HEK293T (cell line): ENCODE results near the gene EHMT2.
A peak's percentile ranks its signal among the peaks of the same experiment; 100 is the strongest.

Experiments used
- CTCF ChIA-PET: fragments of 350-600 bp; formaldehyde crosslinking; extraction: SDS; loops from one replicate; lab custom pipeline; 2021; ENCODE audit warnings: antibody characterized with exemption, inconsistent platforms; lab: Yijun Ruan, JAX
- POLR2A ChIA-PET: fragments of 350-600 bp; formaldehyde crosslinking; extraction: SDS; loops from one replicate; lab custom pipeline; 2020; ENCODE audit warnings: antibody characterized with exemption, inconsistent platforms; lab: Yijun Ruan, JAX
- DNase-seq: peaks from one replicate; pipeline ENCODE4 v3.0.0; 2012; ENCODE audit warnings: mixed read lengths; ENCODE audit errors: extremely low spot score
- ARNT ChIP-seq: fragments of 450-650 bp; IDR thresholded peaks from 2 replicates; pipeline ENCODE4 v1.6.1; 2017; ENCODE audit warnings: mild to moderate bottlenecking
- BHLHE40 ChIP-seq: fragments of 450-650 bp; IDR thresholded peaks from 2 replicates; pipeline ENCODE4 v1.6.1; 2016; ENCODE audit warnings: mild to moderate bottlenecking, moderate library complexity, borderline replicate concordance
- CTBP1 ChIP-seq: fragments of 450-650 bp; IDR thresholded peaks from 2 replicates; pipeline ENCODE4 v1.6.1; 2016; ENCODE audit warnings: borderline replicate concordance
- ELF4 ChIP-seq: fragments of 450-650 bp; IDR thresholded peaks from 2 replicates; pipeline ENCODE4 v1.6.1; 2017; ENCODE audit warnings: antibody characterized with exemption
- FOXA1 ChIP-seq: fragments of 450-650 bp; IDR thresholded peaks from 2 replicates; pipeline ENCODE4 v1.6.1; 2016; ENCODE audit warnings: mild to moderate bottlenecking
- FOXK2 ChIP-seq: fragments of 450-650 bp; IDR thresholded peaks from 2 replicates; pipeline ENCODE4 v1.6.1; 2016; ENCODE audit warnings: mild to moderate bottlenecking
- FOXM1 ChIP-seq: fragments of 450-650 bp; IDR thresholded peaks from 2 replicates; pipeline ENCODE4 v1.6.1; 2017; ENCODE audit warnings: mild to moderate bottlenecking, borderline replicate concordance
- HDGF ChIP-seq: fragments of 450-650 bp; IDR thresholded peaks from 2 replicates; pipeline ENCODE4 v1.6.1; 2017; ENCODE audit warnings: antibody characterized with exemption, borderline replicate concordance
- L3MBTL2 ChIP-seq: fragments of 450-650 bp; conservative IDR thresholded peaks from 2 replicates; pipeline ENCODE4 v1.6.1; 2016; ENCODE audit warnings: mild to moderate bottlenecking
- LEF1 ChIP-seq: fragments of 450-650 bp; IDR thresholded peaks from 2 replicates; pipeline ENCODE4 v1.6.1; 2017; ENCODE audit warnings: mild to moderate bottlenecking, borderline replicate concordance
- NFRKB ChIP-seq: fragments of 450-650 bp; IDR thresholded peaks from 2 replicates; pipeline ENCODE4 v1.6.1; 2016; ENCODE audit warnings: mild to moderate bottlenecking, moderate library complexity
- PKNOX1 ChIP-seq: fragments of 450-650 bp; IDR thresholded peaks from 2 replicates; pipeline ENCODE4 v1.6.1; 2016
- SP1 ChIP-seq: fragments of 450-650 bp; IDR thresholded peaks from 2 replicates; pipeline ENCODE4 v1.6.1; 2017
- SUZ12 ChIP-seq: fragments of 450-650 bp; IDR thresholded peaks from 2 replicates; pipeline ENCODE4 v1.6.1; 2016; ENCODE audit warnings: mild to moderate bottlenecking
- TARDBP ChIP-seq: fragments of 450-650 bp; IDR thresholded peaks from 2 replicates; pipeline ENCODE4 v1.6.1; 2016
- ZNF384 ChIP-seq: fragments of 450-650 bp; IDR thresholded peaks from 2 replicates; pipeline ENCODE4 v1.6.1; 2016

Gene EHMT2

GRCh38 chr6:31834367-31835250 is 62.9 kb downstream of the EHMT2 start:
- no peak for TF ChIP-seq BHLHE40
- TF ChIP-seq ELF4, result peak; percentile 91
- TF ChIP-seq CTBP1, result no peak; the same call in 1 of the 2 replicates
- no peak for TF ChIP-seq HDGF
- TF ChIP-seq TARDBP, result no peak
- TF ChIP-seq NFRKB, result no peak
- no peak for TF ChIP-seq ARNT
- TF ChIP-seq FOXM1, result no peak
- TF ChIP-seq SP1, result no peak
- TF ChIP-seq LEF1, result no peak
- TF ChIP-seq L3MBTL2, result peak; percentile 78
- TF ChIP-seq FOXA1, result no peak
- no peak for TF ChIP-seq FOXK2
- no peak; the same call in 1 of the 2 replicates for TF ChIP-seq PKNOX1
- ChIA-PET POLR2A (interaction anchor here (0.9 to 12.0 kb wide), 10 partner anchors 8 to 174 kb away, joined by 3 to 104 read pairs (median 10); partner anchors contain the start of genes C6orf47, HSPA1A, HSPA1B and HSPA1L), CTCF (interaction anchor here (1.0 kb wide), 1 partner anchor 44 kb away, joined by 4 read pairs; no protein-coding TSS in a partner anchor)
- peak; percentile 85 for DNase-seq

- ChIA-PET CTCF (interaction anchor here (0.6 to 2.0 kb wide), 6 partner anchors 12 to 145 kb away, joined by 3 to 7 read pairs (median 4); partner anchors contain the start of gene VARS1), POLR2A (interaction anchor here (0.9 to 7.2 kb wide), 12 partner anchors 12 to 1140 kb away, joined by 3 to 65 read pairs (median 8); partner anchors contain the start of genes BAG6, DDAH2, HSPA1A and HSPA1L)
- no peak for DNase-seq
- TF ChIP-seq PKNOX1 (peak; percentile 36; the same call in 1 of the 2 replicates), FOXA1 (no peak), SUZ12 (no peak), ZNF384 (peak; percentile 85), ARNT (no peak)
Measured at GRCh38 chr6:31831350-31832215, 65.9 kb downstream of the EHMT2 start.

GRCh38 chr6:31830886-31831335 is 66.6 kb downstream of the EHMT2 start:
- TF ChIP-seq CTBP1 (no peak), PKNOX1 (no peak), L3MBTL2 (no peak), FOXA1 (no peak), SP1 (no peak), ZNF384 (no peak), BHLHE40 (no peak), NFRKB (no peak), LEF1 (no peak), FOXK2 (no peak), TARDBP (no peak), FOXM1 (no peak), ARNT (no peak), ELF4 (no peak)
- ChIA-PET POLR2A (interaction anchor here (1.0 to 7.2 kb wide), 11 partner anchors 11 to 283 kb away, joined by 3 to 65 read pairs (median 10); partner anchors contain the start of genes BAG6, DDAH2, HSPA1A and HSPA1L), CTCF (interaction anchor here (0.7 to 2.0 kb wide), 9 partner anchors 12 to 144 kb away, joined by 3 to 7 read pairs (median 4); partner anchors contain the start of genes LSM2 and VARS1)
- no peak for DNase-seq
